ENCODE results near the gene SPATA3.

Gene SPATA3

DNA sequence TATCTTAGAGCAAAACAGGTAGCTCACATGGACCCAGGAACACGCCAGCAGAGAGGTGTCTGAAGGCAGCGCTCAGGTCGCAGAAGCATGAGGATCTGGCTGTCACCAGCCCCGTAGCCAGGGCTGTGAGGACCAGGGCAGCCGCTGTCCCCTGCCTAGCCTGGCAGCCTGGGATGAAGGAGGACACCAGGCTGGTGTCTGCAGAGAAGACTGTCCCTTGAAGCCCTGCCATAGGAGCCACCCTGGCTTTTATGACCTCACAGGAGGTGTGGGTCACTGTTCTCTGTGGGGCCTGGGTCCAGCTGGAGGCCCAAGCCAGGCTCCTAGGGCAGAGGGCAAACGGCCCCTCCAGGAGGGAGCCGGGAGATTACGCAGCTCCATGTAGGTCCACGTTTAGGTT, at the start of gene SPATA3:
Gene SPATA3 (plus strand): TSS at position 301 of the 400 bp plus-strand sequence. CDS start 113 bp downstream, outside the sequence.
- Histone ChIP-seq H3K9ac (ENCODE audit: low read depth in 1 of 2, low read length in 2 of 2) (no peak within 1 kb of the TSS), H3K27ac (ENCODE audit: low read depth in 2 of 2, low read length in 2 of 2) (no peak within 1 kb of the TSS), H3K36me3 (ENCODE audit: control insufficient read depth in 2 of 2, insufficient read depth in 2 of 2, low read length in 2 of 2) (no peaks in the 10 kb centered on the region), H3K27me3 (ENCODE audit: control insufficient read depth in 2 of 2, insufficient read depth in 2 of 2, low read length in 2 of 2) (peaks cover 0 to 5% of the 10 kb centered on the region in 2 donors), H3K4me1 (ENCODE audit: control insufficient read depth in 2 of 2, insufficient read depth in 2 of 2, low read length in 2 of 2) (no peaks in the 10 kb centered on the region), H3K9me3 (ENCODE audit: control insufficient read depth in 2 of 2, low read length in 2 of 2) (no peaks in the 10 kb centered on the region), H3K4me3 (ENCODE audit: low read length in 2 of 2) (no peak within 1 kb of the TSS)

DNA sequence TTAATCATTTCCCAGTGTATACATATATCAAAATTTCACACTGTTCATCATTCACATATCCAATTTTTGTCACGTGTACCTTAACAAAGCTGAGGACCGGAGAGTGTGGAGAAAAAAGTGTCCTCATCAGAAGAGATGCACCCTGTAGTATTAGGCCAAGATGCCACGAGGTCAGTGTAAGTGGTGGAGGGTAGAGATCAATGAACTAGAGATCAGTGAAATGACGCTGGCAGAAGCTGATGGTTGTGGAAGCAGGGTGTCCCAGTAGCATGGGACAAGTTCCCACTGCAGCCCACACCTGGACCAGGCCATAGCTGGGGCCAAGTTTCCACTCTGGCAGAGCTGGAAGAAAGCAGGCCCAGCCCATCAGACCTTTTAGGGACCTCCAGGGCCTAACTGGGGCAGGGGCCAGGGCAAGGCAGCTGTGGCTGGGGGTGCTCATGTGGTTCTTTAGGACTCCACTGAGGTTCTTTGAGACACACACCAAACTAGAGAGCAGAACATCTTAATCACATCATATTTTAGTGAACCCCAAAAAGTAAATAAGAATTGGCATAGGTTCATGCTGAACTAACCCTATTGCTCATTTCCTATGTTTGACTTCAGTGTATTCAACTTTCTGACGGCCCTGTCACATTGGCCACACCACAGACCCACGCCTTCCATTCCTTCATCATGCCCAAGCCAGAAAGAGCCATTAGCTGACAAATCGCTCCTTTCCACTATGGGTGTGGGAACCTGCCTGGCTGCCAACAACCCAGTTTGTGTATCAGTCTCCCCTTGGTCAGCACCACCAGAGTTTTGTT, 49.3 kb upstream of the SPATA3 start:
- Histone ChIP-seq H3K9me3 (ENCODE audit: control insufficient read depth in 2 of 2, low read length in 2 of 2) (no peaks in the 10 kb centered on the region), H3K4me1 (ENCODE audit: control insufficient read depth in 2 of 2, insufficient read depth in 2 of 2, low read length in 2 of 2) (no peaks in the 10 kb centered on the region), H3K4me3 (ENCODE audit: low read length in 2 of 2) (no peak overlapping the region)

DNA sequence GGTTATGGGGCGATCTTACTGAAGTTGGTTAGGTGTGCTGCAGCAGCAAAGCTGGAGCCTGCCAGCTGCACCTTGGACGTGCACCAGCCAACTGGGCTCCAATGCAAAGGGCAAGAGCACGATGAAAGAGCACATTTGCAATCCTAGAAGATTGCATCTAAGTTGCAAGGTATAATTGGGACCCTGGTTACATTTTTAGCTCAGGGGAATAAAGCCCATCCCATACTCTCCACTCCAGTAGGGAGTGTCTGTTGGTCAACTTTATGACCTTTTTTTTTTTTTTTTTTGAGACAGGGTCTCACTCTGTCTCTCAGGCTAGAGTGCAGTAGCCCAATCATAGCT, 48.7 kb upstream of the SPATA3 start:
- Histone ChIP-seq H3K9ac (ENCODE audit: low read depth in 1 of 2, low read length in 2 of 2) (no peak overlapping the region), H3K9me3 (ENCODE audit: control insufficient read depth in 2 of 2, low read length in 2 of 2) (no peaks in the 10 kb centered on the region), H3K4me3 (ENCODE audit: low read length in 2 of 2) (no peak overlapping the region), H3K27me3 (ENCODE audit: control insufficient read depth in 2 of 2, insufficient read depth in 2 of 2, low read length in 2 of 2) (no peaks in the 10 kb centered on the region), H3K36me3 (ENCODE audit: control insufficient read depth in 2 of 2, insufficient read depth in 2 of 2, low read length in 2 of 2) (no peaks in the 10 kb centered on the region), H3K27ac (ENCODE audit: low read depth in 2 of 2, low read length in 2 of 2) (no peak overlapping the region), H3K4me1 (ENCODE audit: control insufficient read depth in 2 of 2, insufficient read depth in 2 of 2, low read length in 2 of 2) (no peaks in the 10 kb centered on the region)

More for the DNA sequence above, 49.3 kb upstream of the SPATA3 start:
- Histone ChIP-seq H3K27ac (ENCODE audit: low read depth in 2 of 2, low read length in 2 of 2) (no peak overlapping the region), H3K27me3 (ENCODE audit: control insufficient read depth in 2 of 2, insufficient read depth in 2 of 2, low read length in 2 of 2) (no peaks in the 10 kb centered on the region), H3K36me3 (ENCODE audit: control insufficient read depth in 2 of 2, insufficient read depth in 2 of 2, low read length in 2 of 2) (no peaks in the 10 kb centered on the region), H3K9ac (ENCODE audit: low read depth in 1 of 2, low read length in 2 of 2) (no peak overlapping the region)

DNA sequence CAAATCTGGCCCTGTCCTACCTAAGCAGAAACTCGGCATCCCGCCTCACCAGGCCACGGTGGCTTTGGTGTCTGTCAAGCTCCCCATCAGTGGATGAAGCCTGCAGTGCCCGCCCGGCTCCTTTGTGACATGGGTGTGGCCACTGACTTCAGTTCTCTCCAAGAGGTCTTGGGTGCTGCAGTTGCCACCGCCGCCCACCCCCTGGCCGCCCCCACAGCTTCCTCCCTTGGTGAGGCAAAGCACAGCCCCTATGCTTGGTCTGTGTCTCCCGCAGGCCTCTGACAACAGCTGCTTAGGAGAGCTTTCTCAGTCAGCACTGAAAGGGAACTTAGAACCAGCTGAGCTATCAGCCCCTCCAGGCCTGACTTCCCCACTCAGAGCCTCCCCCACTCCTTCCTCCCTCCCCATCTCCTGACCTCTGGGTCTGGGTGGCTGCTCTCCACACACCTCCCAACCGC, 48.0 kb upstream of the SPATA3 start:
- no peaks in the 10 kb centered on the region for H3K27me3 ChIP-seq (ENCODE audit: control insufficient read depth in 2 of 2, insufficient read depth in 2 of 2, low read length in 2 of 2)
- no peak overlapping the region for H3K4me3 ChIP-seq (ENCODE audit: low read length in 2 of 2)
- H3K36me3 ChIP-seq (ENCODE audit: control insufficient read depth in 2 of 2, insufficient read depth in 2 of 2, low read length in 2 of 2), result no peaks in the 10 kb centered on the region
- H3K9me3 ChIP-seq (ENCODE audit: control insufficient read depth in 2 of 2, low read length in 2 of 2), result no peaks in the 10 kb centered on the region
- H3K9ac ChIP-seq (ENCODE audit: low read depth in 1 of 2, low read length in 2 of 2), result no peak overlapping the region
- no peak overlapping the region for H3K27ac ChIP-seq (ENCODE audit: low read depth in 2 of 2, low read length in 2 of 2)
- no peaks in the 10 kb centered on the region for H3K4me1 ChIP-seq (ENCODE audit: control insufficient read depth in 2 of 2, insufficient read depth in 2 of 2, low read length in 2 of 2)

DNA sequence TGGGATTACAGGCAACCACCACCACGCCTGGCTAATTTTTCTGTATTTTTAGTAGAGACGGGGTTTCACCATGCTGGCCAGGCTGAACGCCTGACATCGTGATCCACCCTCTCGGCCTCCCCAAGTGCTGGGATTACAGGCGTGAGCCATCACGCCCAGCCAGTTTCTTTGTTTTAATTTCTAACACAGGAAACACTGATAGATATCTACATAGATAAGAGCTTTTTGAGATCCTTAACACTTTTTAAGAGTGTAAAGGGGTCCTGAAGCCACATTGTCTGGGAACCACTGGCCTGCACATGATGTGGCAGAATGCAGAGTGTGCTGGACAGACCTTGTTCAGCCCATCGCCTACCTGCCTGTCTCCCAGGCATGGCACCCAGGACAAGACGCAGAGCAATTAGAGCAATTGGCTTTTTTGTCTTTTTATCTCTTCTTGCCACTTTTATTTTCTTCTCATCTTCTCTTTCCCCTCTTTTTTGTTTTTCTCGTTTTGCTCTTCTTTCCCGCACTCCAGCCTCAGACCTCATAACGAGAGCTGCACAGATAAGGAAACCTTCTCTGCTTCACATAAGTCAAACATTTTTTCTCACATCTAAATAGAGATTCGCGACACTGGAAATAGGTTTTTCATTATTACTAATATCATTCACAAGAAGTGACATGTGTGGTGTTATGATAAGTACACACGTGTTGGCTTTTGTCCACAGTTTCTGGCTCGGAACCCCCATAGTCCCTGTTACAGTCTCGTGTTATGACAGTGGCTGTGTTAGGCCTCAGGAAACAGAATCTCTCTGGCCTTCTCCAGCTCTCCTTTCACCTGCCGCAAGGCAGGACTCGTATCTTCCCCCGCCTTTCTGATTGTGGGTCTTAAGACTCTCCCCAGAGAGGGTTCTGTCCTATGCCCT, 45.7 kb upstream of the SPATA3 start:
- no peak overlapping the region for H3K4me3 ChIP-seq (ENCODE audit: low read length in 2 of 2)
- H3K27ac ChIP-seq (ENCODE audit: low read depth in 2 of 2, low read length in 2 of 2), result no peak overlapping the region
- H3K9me3 ChIP-seq (ENCODE audit: control insufficient read depth in 2 of 2, low read length in 2 of 2), result no peaks in the 10 kb centered on the region
- no peaks in the 10 kb centered on the region for H3K4me1 ChIP-seq (ENCODE audit: control insufficient read depth in 2 of 2, insufficient read depth in 2 of 2, low read length in 2 of 2)
- no peak overlapping the region for H3K9ac ChIP-seq (ENCODE audit: low read depth in 1 of 2, low read length in 2 of 2)
- H3K36me3 ChIP-seq (ENCODE audit: control insufficient read depth in 2 of 2, insufficient read depth in 2 of 2, low read length in 2 of 2), result no peaks in the 10 kb centered on the region
- no peaks in the 10 kb centered on the region for H3K27me3 ChIP-seq (ENCODE audit: control insufficient read depth in 2 of 2, insufficient read depth in 2 of 2, low read length in 2 of 2)

DNA sequence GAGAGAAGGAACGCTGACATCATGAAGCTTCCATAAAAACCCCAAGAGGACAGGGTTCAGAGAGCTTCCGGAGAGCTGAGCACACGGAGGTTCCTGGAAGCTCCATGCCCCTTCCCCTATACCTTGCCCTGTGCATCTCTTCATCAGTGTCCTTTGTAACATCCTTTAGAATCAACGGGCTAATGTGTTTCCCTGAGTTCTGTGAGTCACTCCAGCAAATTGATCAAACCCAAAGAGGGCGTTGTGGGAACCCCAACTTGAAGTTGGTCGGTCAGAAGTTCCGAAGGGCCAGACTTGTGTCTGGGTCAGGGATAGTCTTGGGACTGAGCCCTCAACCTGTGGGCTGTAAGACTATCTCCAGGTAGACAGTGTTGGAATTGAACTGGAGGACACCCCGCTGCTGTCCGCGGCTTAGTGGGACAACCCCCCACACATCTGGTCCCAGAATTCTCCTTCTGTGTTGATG, 45.0 kb upstream of the SPATA3 start:
- Histone ChIP-seq H3K27me3 (ENCODE audit: control insufficient read depth in 2 of 2, insufficient read depth in 2 of 2, low read length in 2 of 2) (no peaks in the 10 kb centered on the region), H3K27ac (ENCODE audit: low read depth in 2 of 2, low read length in 2 of 2) (no peak overlapping the region), H3K4me3 (ENCODE audit: low read length in 2 of 2) (no peak overlapping the region), H3K4me1 (ENCODE audit: control insufficient read depth in 2 of 2, insufficient read depth in 2 of 2, low read length in 2 of 2) (no peaks in the 10 kb centered on the region), H3K9ac (ENCODE audit: low read depth in 1 of 2, low read length in 2 of 2) (no peak overlapping the region), H3K9me3 (ENCODE audit: control insufficient read depth in 2 of 2, low read length in 2 of 2) (no peaks in the 10 kb centered on the region), H3K36me3 (ENCODE audit: control insufficient read depth in 2 of 2, insufficient read depth in 2 of 2, low read length in 2 of 2) (no peaks in the 10 kb centered on the region)

DNA sequence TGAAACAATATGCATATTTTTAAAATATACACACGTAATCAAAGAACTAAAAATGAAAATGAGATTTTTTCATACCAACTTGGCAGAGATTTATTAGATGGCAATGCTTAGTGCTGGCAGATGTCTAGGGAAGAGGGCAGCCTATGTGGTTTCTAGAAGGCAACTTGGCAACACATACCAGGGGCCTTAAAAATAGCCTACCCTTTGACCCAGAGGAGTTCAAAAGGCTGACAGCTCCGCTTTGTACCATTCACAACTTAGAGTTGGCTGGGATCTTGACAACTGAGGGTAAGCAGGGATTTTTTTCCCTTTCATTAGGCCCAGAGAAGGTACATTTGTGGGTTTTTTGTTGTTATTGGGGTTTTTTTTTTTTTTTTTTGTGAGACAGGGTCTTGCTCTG, 44.5 kb upstream of the SPATA3 start:
- no peaks in the 10 kb centered on the region for H3K9me3 ChIP-seq (ENCODE audit: control insufficient read depth in 2 of 2, low read length in 2 of 2)
- H3K9ac ChIP-seq (ENCODE audit: low read depth in 1 of 2, low read length in 2 of 2), result no peak overlapping the region
- no peak overlapping the region for H3K27ac ChIP-seq (ENCODE audit: low read depth in 2 of 2, low read length in 2 of 2)
- H3K27me3 ChIP-seq (ENCODE audit: control insufficient read depth in 2 of 2, insufficient read depth in 2 of 2, low read length in 2 of 2), result no peaks in the 10 kb centered on the region
- H3K36me3 ChIP-seq (ENCODE audit: control insufficient read depth in 2 of 2, insufficient read depth in 2 of 2, low read length in 2 of 2), result no peaks in the 10 kb centered on the region
- no peak overlapping the region for H3K4me3 ChIP-seq (ENCODE audit: low read length in 2 of 2)
- no peaks in the 10 kb centered on the region for H3K4me1 ChIP-seq (ENCODE audit: control insufficient read depth in 2 of 2, insufficient read depth in 2 of 2, low read length in 2 of 2)

DNA sequence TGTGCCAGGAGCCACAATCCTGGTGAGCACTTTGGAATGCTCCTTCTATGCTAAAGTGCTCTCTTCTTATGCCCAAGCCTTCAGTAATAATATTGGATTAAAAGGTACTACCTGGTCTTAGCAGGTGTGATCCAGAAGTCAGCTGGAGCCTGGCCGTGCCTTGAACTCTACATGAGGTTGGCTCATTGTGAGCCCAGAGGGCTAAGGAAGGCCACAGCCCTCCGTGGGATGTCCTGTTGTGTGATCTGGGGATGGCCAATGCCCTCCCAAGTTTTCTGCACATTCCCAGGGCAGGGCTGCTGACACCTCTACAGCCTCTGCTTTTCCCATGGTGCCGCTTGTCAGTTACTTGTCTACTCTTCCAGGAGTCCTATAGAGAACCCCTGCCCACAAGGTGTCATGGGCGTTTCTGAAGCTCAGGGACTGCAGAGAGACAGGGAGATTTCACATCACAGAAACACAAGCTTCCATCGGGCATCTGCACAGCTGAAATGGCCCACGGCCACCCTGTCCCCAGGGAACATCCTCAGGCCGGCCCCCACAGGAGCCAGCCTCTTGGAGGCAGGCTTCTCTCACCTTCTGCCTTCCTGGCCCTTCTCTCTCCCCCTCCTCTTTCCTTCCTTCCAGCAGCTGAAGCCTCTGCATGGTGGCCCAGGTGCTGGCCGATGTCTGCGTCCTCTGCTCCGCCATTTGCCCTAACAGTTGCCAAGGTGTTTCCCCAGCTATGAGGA, 43.5 kb upstream of the SPATA3 start:
- peaks cover 5 to 7% of the 10 kb centered on the region in 2 donors for H3K27me3 ChIP-seq (ENCODE audit: control insufficient read depth in 2 of 2, insufficient read depth in 2 of 2, low read length in 2 of 2)
- no peak overlapping the region for H3K9ac ChIP-seq (ENCODE audit: low read depth in 1 of 2, low read length in 2 of 2)
- no peaks in the 10 kb centered on the region for H3K4me1 ChIP-seq (ENCODE audit: control insufficient read depth in 2 of 2, insufficient read depth in 2 of 2, low read length in 2 of 2)
- H3K27ac ChIP-seq (ENCODE audit: low read depth in 2 of 2, low read length in 2 of 2), result no peak overlapping the region
- no peaks in the 10 kb centered on the region for H3K9me3 ChIP-seq (ENCODE audit: control insufficient read depth in 2 of 2, low read length in 2 of 2)
- no peak overlapping the region for H3K4me3 ChIP-seq (ENCODE audit: low read length in 2 of 2)
- no peaks in the 10 kb centered on the region for H3K36me3 ChIP-seq (ENCODE audit: control insufficient read depth in 2 of 2, insufficient read depth in 2 of 2, low read length in 2 of 2)

DNA sequence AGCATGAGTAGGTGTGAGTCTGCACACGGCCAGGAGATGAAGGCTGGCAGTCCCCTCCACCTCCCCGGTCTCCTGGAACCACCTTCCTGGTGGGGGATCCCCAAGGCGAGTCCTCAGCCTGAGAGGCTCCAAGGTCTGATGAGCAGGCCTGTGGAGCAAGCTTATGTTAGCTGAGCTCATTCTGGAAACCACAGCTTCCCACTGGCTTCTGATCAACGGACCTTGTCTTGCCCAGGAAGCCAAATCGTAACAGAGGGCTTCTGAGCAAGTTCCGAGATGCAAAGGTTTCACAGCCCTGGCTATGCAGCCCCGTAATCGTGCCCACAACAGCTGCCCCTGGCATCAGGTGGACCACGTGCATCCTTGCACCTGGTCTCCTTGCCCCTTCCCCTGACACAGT, 42.1 kb upstream of the SPATA3 start:
- Histone ChIP-seq H3K27me3 (ENCODE audit: control insufficient read depth in 2 of 2, insufficient read depth in 2 of 2, low read length in 2 of 2) (peaks cover 5 to 7% of the 10 kb centered on the region in 2 donors), H3K4me3 (ENCODE audit: low read length in 2 of 2) (no peak overlapping the region), H3K9me3 (ENCODE audit: control insufficient read depth in 2 of 2, low read length in 2 of 2) (no peaks in the 10 kb centered on the region), H3K4me1 (ENCODE audit: control insufficient read depth in 2 of 2, insufficient read depth in 2 of 2, low read length in 2 of 2) (no peaks in the 10 kb centered on the region), H3K27ac (ENCODE audit: low read depth in 2 of 2, low read length in 2 of 2) (no peak overlapping the region), H3K36me3 (ENCODE audit: control insufficient read depth in 2 of 2, insufficient read depth in 2 of 2, low read length in 2 of 2) (no peaks in the 10 kb centered on the region), H3K9ac (ENCODE audit: low read depth in 1 of 2, low read length in 2 of 2) (no peak overlapping the region)
